Activated T-cell treated with anti-CD3 and anti-CD28 coated beads, Interleukin-2, amount 50 U/mL, for 48 hours (primary cell): ENCODE results near the gene HS6ST3.
"Not testable (repeated sequence)": the region's sequence is repeated elsewhere in the genome, so short reads cannot be mapped to it uniquely, and the experiment has no call there.

Experiments used
- DNase-seq, 2 experiments: peaks; one replicate each; pipeline ENCODE4 v3.0.0-alpha.2; 2020

HS6ST3 gene

DNA sequence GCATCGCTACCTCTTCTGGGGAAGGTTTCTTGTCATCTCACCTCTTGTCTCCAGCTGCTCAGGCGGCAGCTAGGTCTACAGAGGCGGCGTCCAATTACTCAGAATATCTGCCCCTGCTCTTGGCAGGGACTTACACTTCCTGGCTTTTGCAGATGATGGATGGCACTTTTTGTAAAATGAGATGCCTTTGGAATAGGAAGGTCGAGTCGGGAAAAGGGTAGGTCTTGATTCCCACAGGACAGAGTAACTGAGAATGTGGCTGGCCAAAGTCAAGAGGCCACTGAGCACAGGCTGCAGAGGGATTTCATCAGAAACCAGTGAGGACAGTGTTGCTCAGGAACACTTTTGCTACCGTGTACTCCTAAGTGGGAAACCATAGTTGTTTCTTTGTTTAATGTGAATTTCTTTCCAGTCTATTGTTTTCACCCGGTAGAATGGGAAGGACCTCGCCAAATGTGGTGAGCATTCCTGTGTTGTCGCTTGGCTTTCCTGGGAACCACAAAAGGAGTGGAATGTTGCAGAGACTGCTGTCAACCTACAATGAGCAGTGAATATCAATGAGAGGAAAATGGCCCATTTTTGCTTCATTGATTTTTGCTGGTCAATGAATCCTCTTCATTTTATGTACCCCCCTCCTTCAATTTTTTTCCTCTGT, 383.7 kb downstream of the HS6ST3 start:
- DNase-seq, result no peak

DNA sequence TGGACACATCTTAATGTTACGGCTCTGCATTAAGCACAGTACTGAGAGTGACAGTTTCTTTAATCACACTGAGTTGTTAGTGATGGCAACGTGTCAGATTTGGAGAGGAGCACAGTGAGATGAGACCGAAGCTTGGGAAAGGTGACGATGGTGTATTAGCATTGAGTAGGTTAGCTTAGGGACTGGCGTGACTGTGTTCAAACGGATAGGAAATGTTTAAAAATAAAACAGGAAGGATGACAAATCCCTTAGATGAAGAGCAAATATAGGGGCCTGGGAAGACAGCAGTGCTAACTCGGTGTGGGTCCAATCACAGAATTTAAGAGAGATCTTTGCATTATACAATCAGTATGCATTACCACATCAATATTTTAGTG, 384.3 kb downstream of the HS6ST3 start:
- DNase-seq, result no peak

GRCh38 chr13:96475103-96475502, 385.2 kb downstream of the HS6ST3 start:
- no peak for DNase-seq

GRCh38 chr13:96481482-96481881, 391.6 kb downstream of the HS6ST3 start:
- no peak for DNase-seq

GRCh38 chr13:96490496-96490989, 400.6 kb downstream of the HS6ST3 start:
- DNase-seq, result no peak

- no peak for DNase-seq
Observed at GRCh38 chr13:96491103-96491502, 401.2 kb downstream of the HS6ST3 start.

- DNase-seq, result no peak
Observed at GRCh38 chr13:96492766-96493165, 402.9 kb downstream of the HS6ST3 start.

GRCh38 chr13:96499656-96500055, 409.7 kb downstream of the HS6ST3 start:
- no peak for DNase-seq

- no peak for DNase-seq
Observed at GRCh38 chr13:96500953-96501352, 411.0 kb downstream of the HS6ST3 start.

DNA sequence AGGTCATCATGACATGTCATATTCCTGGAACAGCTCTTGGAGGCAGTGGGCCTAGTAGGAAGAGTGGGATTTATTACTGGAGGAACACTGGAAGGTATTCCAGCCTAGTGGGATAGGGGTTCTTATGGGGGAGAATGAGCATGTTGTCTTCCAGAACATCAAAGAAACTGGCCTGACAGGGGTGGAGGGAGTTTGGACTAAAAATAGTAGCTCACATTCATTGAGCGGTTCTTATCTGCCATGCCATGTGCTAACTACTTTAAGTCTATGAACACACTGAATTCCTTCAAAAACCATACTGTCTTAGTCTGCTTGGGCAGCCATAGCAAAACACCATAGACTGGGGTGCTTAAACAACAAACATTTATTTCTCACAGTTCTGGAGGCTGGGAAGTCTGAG, 413.6 kb downstream of the HS6ST3 start:
- no peak for DNase-seq

DNA sequence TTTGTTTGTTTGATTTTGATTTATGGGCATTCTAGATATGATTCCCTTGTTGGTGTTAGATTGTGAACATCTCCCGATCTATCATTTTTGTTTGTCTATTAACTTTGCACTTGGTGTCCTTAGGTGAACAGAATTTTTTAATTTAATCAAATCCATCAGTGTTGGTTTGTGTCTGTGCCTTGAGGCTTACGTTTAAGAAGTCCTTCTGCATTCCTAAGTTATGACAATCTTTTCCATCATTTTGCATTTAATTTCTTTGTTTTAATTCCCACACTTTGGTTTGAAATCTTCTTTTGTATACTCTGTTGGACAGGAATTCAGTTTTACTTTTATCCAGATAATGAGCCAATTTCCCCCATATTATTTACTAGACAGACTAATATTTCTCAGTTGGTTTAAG, 421.7 kb downstream of the HS6ST3 start:
- DNase-seq, result no peak

DNA sequence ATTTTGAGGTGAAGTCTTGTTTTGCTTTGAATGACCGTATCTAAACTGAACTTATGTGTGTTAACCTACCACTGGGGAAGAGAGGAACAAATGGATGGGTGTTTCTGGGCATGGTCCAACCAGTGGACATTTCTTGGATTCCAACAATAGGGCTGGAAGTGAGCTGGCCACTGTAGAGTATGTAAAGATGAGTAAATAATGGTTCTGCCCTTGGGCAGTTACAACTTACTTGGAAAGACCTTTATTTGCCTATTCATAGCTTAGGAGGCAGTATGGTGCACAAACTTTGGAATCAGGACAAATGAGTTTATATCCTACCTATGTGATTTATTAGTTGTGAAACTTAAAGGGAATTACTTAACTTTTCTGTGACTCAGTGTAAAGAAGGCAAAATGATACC, 429.5 kb downstream of the HS6ST3 start:
- no peak for DNase-seq

DNA sequence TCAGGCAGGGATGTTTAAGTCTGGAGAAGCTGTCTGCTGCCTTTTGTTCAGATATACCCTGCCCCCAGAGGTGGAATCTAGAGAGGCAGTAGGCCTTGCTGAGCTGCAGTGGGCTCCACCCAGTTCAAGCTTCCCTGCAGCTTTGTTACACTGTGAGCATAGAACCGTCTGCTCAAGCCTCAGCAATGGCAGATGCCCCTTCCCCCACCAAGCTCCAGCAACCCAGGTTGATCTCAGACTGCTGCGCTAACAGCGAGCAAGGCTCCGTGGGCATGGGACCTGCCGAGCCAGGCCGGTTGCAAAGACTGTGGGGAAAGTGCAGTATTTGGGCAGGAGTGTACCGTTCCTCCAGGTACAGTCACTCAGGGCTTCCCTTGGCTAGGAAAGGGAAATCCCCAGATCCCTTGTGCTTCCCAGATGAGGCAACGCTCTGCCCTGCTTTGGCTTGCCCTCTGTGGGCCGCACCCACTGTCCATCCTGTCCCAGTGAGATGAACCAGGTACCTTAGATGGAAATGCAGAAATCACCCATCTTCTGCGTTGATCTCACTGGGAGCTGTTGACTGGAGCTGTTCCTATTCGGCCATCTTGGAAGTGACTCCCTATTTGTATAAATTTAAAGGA, 434.6 kb downstream of the HS6ST3 start:
- DNase-seq, result not testable (repeated sequence)

DNA sequence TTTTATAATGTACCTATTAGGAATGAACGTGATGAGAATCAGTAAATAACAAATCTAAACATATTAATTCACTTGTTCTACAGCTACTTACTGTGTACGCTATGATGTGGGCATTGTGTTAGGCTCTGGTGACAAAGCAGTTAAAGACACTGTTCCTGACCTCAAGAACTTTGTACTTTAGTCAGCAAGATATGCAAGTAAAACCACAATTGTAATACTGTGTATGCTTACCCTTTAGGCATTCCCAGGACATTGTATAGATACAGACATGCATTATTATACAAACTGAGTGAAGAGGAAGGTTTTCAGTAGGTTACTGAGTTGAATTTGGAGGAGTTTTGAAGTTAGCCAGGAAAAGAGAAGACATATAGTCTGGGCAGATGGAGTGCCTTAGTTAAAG, 435.8 kb downstream of the HS6ST3 start:
- DNase-seq, result no peak

GRCh38 chr13:96527497-96527896, 437.6 kb downstream of the HS6ST3 start:
- no peak for DNase-seq

GRCh38 chr13:96532804-96533203, 442.9 kb downstream of the HS6ST3 start:
- no peak for DNase-seq

DNA sequence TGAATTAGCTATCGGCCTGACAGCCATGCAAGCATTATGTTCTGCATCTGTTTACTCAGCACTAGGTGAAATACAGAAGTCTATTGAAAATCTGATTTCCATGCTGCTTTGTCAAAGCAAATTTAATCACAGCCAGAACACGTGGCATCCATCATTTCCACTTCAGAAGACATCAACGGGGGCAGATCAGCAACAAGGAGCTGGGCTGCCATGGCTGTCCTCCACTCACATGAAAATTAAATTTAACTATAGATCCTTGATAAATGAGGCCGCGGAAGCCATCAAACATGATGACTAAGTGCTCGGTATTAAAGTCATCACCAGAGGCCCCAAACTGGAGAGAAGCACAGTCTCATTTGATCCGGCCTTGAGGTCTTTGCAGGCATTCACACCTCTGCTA, 443.5 kb downstream of the HS6ST3 start:
- DNase-seq, result no peak

GRCh38 chr13:96539791-96540190, 449.9 kb downstream of the HS6ST3 start:
- DNase-seq, result no peak

GRCh38 chr13:96540670-96541069, 450.8 kb downstream of the HS6ST3 start:
- DNase-seq, result no peak

DNA sequence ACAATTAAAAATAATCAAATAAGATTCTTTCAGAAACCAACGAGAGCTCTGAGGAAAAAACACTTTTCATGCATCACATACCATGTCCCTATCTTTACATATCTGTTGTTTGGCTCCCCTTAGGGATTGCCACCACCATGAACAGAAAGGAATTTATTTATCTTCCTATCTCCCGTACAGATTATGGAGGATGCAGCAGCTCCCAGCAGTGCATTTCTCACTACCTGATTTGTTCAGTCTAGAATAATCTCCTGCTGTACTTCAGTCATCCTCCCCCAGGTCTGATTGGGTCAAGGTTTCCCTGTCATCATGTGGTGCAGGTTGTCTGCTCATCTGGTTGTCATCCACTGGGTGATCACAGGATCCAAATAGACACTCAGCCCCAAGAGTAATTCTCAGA, 453.1 kb downstream of the HS6ST3 start:
- DNase-seq, result no peak

DNA sequence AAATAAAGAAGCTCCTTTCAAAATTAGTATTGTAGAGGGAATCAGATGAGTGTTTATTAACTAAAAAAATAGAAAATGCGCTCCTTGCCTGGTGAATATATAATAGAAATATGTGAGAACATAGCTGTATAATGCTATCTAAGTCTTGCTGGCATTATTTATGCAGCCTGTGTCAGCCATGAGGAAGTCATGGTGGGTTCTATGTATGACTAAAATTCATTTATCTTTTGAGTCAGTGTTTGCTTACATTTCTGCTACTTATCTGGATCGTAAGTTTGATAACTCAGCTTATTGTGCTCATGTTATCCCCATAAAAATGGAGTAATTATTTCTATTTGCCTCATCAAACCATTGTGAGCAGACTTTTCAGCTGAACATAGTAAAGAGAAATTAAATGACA, 455.1 kb downstream of the HS6ST3 start:
- DNase-seq, result no peak

DNA sequence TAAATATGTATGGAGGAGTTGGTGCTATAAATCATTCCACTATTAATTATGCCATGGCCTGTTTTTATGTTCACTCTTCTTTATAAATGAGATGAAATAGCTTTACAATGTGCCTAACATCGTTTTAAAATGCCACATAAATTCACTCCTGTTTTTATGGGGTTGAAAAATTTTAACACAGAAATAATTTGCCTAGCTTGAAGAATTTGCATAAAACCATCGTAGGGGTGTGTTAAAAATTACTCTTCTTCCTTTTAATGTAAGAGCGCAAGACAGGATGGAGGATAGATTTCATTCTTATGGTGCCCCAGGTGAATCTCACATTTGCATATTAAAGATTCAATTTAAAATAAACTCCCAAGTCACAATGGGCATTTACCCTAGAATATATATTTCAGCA, 456.6 kb downstream of the HS6ST3 start:
- no peak for DNase-seq

DNA sequence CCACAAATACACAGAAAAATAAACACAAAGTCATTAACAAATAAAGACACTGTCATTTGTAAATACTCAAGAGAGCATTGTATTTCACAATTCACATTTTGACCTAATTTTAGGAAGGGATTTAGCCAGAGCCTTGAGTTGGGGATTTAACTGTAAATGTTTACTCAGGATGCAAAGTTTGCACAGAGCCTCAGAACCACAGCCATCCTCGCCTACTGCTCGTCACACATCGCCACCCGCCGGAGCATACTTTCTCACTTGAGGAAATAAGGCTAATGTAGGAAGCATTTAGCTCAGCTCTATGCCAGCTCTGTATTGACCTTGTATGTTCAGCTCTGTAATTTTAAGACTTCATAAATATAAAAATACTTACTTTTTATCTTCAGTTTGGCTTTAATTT, 461.6 kb downstream of the HS6ST3 start:
- no peak for DNase-seq

DNA sequence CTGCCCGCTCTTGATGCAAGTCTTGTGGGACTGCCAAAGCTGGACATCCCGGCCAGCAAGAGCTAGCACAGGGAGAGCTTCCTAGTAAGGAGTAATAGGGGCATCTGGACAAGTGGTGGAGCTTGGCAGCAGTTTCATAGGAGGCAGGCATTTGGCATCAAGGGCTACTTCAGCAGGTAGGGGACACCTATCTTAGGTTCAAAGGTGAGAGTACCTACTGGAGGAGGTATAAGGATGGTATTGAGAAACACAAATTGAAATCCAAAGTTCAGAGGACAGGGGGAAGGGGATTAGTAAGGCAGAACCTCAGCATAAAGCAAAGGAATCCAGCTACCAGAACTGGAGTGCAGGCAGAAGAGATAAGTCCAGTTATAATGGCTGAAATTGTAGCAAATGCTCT, 462.7 kb downstream of the HS6ST3 start:
- DNase-seq, result no peak

DNA sequence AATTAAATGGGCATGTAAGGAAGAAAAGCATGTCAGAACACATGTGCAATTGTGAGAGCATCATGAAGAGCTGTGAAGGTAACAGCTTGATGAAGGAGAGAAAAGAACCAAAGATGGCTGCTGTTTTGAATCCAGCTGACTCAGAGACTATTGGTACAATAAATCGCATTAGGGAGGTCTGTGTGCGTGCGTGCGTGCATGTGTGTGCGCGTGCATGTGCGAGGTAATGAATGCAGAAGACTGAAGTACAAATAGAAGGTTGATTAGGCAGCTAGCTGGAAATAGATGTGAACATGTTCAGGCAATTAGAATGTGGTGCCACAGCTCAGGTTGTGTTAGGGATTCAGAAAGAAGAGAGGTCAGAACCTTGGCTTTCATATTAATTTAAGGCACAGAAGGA, 463.9 kb downstream of the HS6ST3 start:
- DNase-seq, result no peak
